ENCODE results near the gene CCSAP.

- TF ChIP-seq CTCF (IDR thresholded peaks at IDR 0.05) = no peak
- no peak for TF ChIP-seq POLR2A (IDR thresholded peaks at IDR 0.05)
Observed at GRCh38 chr1:229287267-229287666, 55.6 kb downstream of the CCSAP start.

Measured in uterus (tissue), 2 donors.